ENCODE data around the gene OR2F2.

Gene OR2F2

GRCh38 chr7:143910473-143911248 is 24.4 kb upstream of the OR2F2 start:
- TF ChIP-seq TAF1 (IDR thresholded peaks at IDR 0.05; ENCODE audit: borderline replicate concordance, insufficient read depth, low read length) (no peak), SIN3A (IDR thresholded peaks at IDR 0.05; ENCODE audit: borderline replicate concordance, insufficient read depth, low read length) (no peak), POLR2AphosphoS5 (IDR thresholded peaks at IDR 0.05; ENCODE audit: low read depth, low read length) (no peak), REST (IDR thresholded peaks at IDR 0.05; ENCODE audit: insufficient read depth in 1 of 2, low read depth in 2 of 2, low read length in 2 of 2) (no peak), FOXP2 (optimal IDR thresholded peaks at IDR 0.05; ENCODE audit: borderline replicate concordance, extremely low read depth, extremely low read length, insufficient read depth) (no peak)

DNA sequence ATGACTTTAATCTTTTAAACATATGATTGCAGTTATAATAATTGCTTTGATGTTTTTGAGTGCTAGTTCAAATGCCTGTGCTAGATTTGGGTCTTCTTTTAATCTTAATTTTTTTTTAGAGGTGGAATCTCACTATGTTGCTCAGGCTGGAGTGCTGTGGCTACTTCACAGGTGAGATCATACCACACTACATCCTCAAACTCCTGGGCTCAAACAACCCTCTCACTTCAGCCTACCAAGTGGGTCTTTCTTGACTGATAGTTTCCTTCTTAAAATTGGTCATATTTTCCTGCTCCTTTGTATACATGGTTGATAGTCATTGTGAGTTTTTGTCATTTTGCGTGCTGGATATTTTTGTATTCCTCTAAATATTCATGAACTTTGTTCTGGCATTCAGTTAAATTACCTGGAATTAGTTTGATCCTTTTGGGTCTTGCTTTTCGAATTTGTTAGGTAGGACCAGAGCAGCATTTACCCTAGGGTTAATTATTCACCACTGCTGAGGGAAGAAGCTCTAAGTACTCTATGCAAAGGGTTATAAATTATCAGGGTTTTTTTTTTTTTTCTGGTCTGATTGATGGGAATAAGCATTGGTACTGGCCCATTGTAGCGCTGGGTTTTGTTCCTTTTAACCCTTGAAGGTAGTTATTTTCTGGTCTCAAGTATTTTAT is 21.0 kb upstream of the OR2F2 start:
- no peak for TF ChIP-seq POLR2AphosphoS5 (IDR thresholded peaks at IDR 0.05; ENCODE audit: low read depth, low read length)

GRCh38 chr7:143914938-143915652 is 19.9 kb upstream of the OR2F2 start:
- TF ChIP-seq SIN3A (IDR thresholded peaks at IDR 0.05; ENCODE audit: borderline replicate concordance, insufficient read depth, low read length) (no peak), REST (IDR thresholded peaks at IDR 0.05; ENCODE audit: insufficient read depth in 1 of 2, low read depth in 2 of 2, low read length in 2 of 2) (no peak), POLR2AphosphoS5 (IDR thresholded peaks at IDR 0.05; ENCODE audit: low read depth, low read length) (no peak), FOXP2 (optimal IDR thresholded peaks at IDR 0.05; ENCODE audit: borderline replicate concordance, extremely low read depth, extremely low read length, insufficient read depth) (no peak)

GRCh38 chr7:143924851-143925250 is 10.2 kb upstream of the OR2F2 start:
- no peak for TF ChIP-seq SIN3A (IDR thresholded peaks at IDR 0.05; ENCODE audit: borderline replicate concordance, insufficient read depth, low read length)
- TF ChIP-seq REST (IDR thresholded peaks at IDR 0.05; ENCODE audit: insufficient read depth in 1 of 2, low read depth in 2 of 2, low read length in 2 of 2) = no peak
- TF ChIP-seq TAF1 (IDR thresholded peaks at IDR 0.05; ENCODE audit: borderline replicate concordance, insufficient read depth, low read length) = no peak
- no peak for TF ChIP-seq POLR2AphosphoS5 (IDR thresholded peaks at IDR 0.05; ENCODE audit: low read depth, low read length)
- no peak for TF ChIP-seq FOXP2 (optimal IDR thresholded peaks at IDR 0.05; ENCODE audit: borderline replicate concordance, extremely low read depth, extremely low read length, insufficient read depth)

DNA sequence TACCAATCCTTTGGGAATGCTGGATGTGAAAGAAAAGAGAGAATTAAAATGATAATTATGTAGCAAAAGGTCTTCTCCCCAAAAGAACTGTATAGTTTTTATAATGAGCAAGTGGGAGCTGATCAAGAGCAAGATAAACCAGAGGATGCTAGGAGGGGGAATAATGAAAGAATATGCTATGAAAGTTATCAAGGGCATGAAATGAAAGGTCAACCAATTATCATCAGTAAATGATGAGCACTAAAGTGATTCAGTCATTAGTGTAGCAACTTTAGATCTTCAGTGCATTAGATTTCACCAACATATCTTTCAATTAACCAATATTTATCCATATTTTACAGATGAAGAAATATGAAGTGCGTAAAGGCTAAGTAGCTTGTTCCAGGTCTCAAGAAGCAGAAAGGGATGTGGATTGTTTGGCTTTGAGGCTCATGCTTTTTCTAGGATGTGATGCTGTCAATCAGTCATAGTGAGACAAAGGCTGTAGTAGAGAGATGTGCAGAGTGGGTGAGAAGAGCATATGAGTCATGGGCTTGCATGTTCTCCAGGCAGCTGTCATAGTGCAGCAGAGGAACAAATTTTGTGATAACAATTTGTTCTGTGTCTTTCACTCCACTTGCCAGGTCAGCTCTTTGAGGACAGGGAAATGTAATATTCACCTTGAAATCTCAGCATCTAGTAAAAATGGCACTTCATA is 5.7 kb upstream of the OR2F2 start:
- TF ChIP-seq SIN3A (IDR thresholded peaks at IDR 0.05; ENCODE audit: borderline replicate concordance, insufficient read depth, low read length) (no peak), POLR2AphosphoS5 (IDR thresholded peaks at IDR 0.05; ENCODE audit: low read depth, low read length) (no peak), REST (IDR thresholded peaks at IDR 0.05; ENCODE audit: insufficient read depth in 1 of 2, low read depth in 2 of 2, low read length in 2 of 2) (no peak), FOXP2 (optimal IDR thresholded peaks at IDR 0.05; ENCODE audit: borderline replicate concordance, extremely low read depth, extremely low read length, insufficient read depth) (no peak)
